HG03575 (cell line): ENCODE data around the gene MYLK.

Experiments used
- ATAC-seq: cut with Tn5 transposase; IDR thresholded peaks from one replicate; pipeline ENCODE4 v1.9.1; 2021; ENCODE audit not compliant: unreplicated experiment, insufficient number of reproducible peaks, low FRiP score; ENCODE audit errors: extremely low read depth

Gene MYLK

GRCh38 chr3:123568875-123569274 is 315.3 kb downstream of the MYLK start:
- no peak for ATAC-seq

GRCh38 chr3:123568034-123568433 is 316.1 kb downstream of the MYLK start:
- ATAC-seq, result no peak

- no peak for ATAC-seq
These were observed 320.1 kb downstream of the MYLK start for GRCh38 chr3:123564056-123564455.

GRCh38 chr3:123562547-123562946 is 321.6 kb downstream of the MYLK start:
- no peak for ATAC-seq

GRCh38 chr3:123561188-123561587 is 322.9 kb downstream of the MYLK start:
- no peak for ATAC-seq
